Panc1 (cell line): ENCODE data around the gene TMEM239. TPM values are rescaled to one million over a fixed set of nuclear protein-coding genes. Genes with fewer than 3 reads are reported as not detected.

Experiments used
- ATAC-seq: fragments of 200-7000 bp; cut with Tn5 transposase; 2 replicates; pipeline ENCODE4 v1.9.1; 2020; ENCODE audit warnings: mild to moderate bottlenecking, moderate library complexity
- BruUV-seq: library from RNA; stranded (reverse); fragments of 400-500 nt; replicated peaks from 2 replicates; lab custom pipeline; 2021; lab: Mats Ljungman, UMichigan
- CTCF ChIA-PET: fragments of 300-600 bp; sonication (Branson Sonifier 250); formaldehyde crosslinking; loops from one replicate; lab custom pipeline; 2022; ENCODE audit warnings: antibody characterized with exemption; lab: Charles Lee
- POLR2A ChIA-PET: fragments of 300-600 bp; sonication (Branson Sonifier 250); formaldehyde crosslinking; loops from one replicate; lab custom pipeline; 2022; ENCODE audit warnings: antibody characterized with exemption; lab: Charles Lee
- DNase-seq: peaks from one replicate; pipeline ENCODE4 v3.0.0-alpha.2; 2010; ENCODE audit warnings: low read depth, low spot score
- H3K27ac ChIP-seq: 2 replicates; pipeline ENCODE4 v1.5.1; 2011; ENCODE audit warnings: mild to moderate bottlenecking, low read length, inconsistent platforms
- H3K27me3 ChIP-seq: fragments of 200-500 bp; sonication (Bioruptor generic); 2 replicates; pipeline ENCODE4 v1.6.0; 2014; ENCODE audit warnings: low read length, inconsistent platforms; ENCODE audit not compliant: control insufficient read depth, insufficient read depth
- H3K36me3 ChIP-seq: fragments of 200-500 bp; sonication (Bioruptor generic); 2 replicates; pipeline ENCODE4 v1.5.1; 2014; ENCODE audit warnings: inconsistent platforms, mild to moderate bottlenecking, low read length, moderate library complexity; ENCODE audit not compliant: control insufficient read depth, insufficient read depth
- H3K4me1 ChIP-seq: 2 replicates; pipeline ENCODE4 v1.5.1; 2011; ENCODE audit warnings: inconsistent platforms, mild to moderate bottlenecking, low read length, moderate library complexity; ENCODE audit not compliant: control insufficient read depth, insufficient read depth
- H3K4me3 ChIP-seq, 2 experiments: 2 replicates each; pipeline ENCODE4 v1.5.1; 2011 to 2012; ENCODE audit warnings: low read depth in 2 of 2, low read length in 2 of 2, mild to moderate bottlenecking in 2 of 2, inconsistent platforms in 1 of 2, moderate library complexity in 1 of 2
- H3K9me3 ChIP-seq: fragments of 200-500 bp; sonication (Bioruptor generic); 2 replicates; pipeline ENCODE4 v1.5.1; 2014; ENCODE audit warnings: low read depth, mild to moderate bottlenecking, inconsistent platforms, low read length, moderate library complexity; ENCODE audit not compliant: control insufficient read depth, insufficient read depth
- POLR2AphosphoS5 ChIP-seq: IDR thresholded peaks from 2 replicates; pipeline ENCODE4 v1.6.1; 2012; ENCODE audit warnings: mild to moderate bottlenecking, low read depth, low read length, moderate library complexity
- REST ChIP-seq, 2 experiments: IDR thresholded peaks; 2 replicates each; pipeline ENCODE4 v1.6.1; 2011 to 2012; ENCODE audit warnings: low read depth in 2 of 2, control low read depth in 1 of 2, low read length in 1 of 2, mild to moderate bottlenecking in 1 of 2, moderate library complexity in 1 of 2; ENCODE audit not compliant: insufficient read depth in 1 of 2
- SIN3A ChIP-seq: IDR thresholded peaks from 2 replicates; pipeline ENCODE4 v1.6.1; 2012; ENCODE audit warnings: low read depth, mild to moderate bottlenecking, low read length, moderate library complexity, borderline replicate concordance; ENCODE audit not compliant: insufficient read depth
- TCF7L2 ChIP-seq: IDR thresholded peaks from 2 replicates; pipeline ENCODE4 v1.6.1; 2011; ENCODE audit warnings: mild to moderate bottlenecking, low read depth, low read length, inconsistent platforms
- in situ Hi-C: cut with HindIII; loops from 2 replicates; pipeline ENCODE4 v1.10.0; 2016; ENCODE audit warnings: low sequenced_read_pairs, low pct_unique_long_range_greater_than_20kb
- intact Hi-C: fragments of 100-400 bp; cut with micrococcal nuclease; formaldehyde crosslinking; loops from one replicate; pipeline ENCODE4 v1.10.0; 2022; ENCODE audit not compliant: unreplicated experiment
- total RNA-seq: library from RNA; stranded (reverse); gene quantifications from one replicate; pipeline ENCODE4 v1.2.1, GENCODE V29; 2021; ENCODE audit not compliant: unreplicated experiment
- TF ChIP-seq, protein P1 (sequence below): fragments of 450-650 bp; IDR thresholded peaks from 2 replicates; pipeline ENCODE4 v1.5.1; 2017; ENCODE audit warnings: mild to moderate bottlenecking

Gene TMEM239
- total RNA-seq, 1 experiment from 2014 or later = not detected

DNA sequence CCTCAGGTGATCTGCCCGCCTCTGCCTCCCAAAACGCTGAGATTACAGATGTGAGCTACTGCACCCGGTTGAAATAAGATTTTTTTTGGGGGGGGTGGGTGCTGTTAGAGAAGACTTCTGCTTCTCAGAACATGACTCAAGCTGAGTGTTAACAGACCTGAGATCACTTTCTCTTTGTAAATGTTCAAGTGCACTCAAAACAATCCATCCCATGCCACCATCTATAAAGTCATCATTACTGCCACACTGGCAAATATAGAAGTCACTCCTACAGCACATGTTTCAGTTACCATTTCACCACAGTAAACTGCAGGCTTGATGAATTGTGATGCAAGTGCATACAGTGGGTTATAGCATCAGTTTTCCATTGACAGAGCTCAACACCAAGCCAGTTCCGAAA lies 33.4 kb downstream of the TMEM239 start:
- POLR2A ChIA-PET = no interaction called here
- BruUV-seq = no TSS peak
- Histone ChIP-seq H3K36me3 (no peaks in the 10 kb centered on the region), H3K27ac (no peak overlapping the region), H3K4me1 (no peaks in the 10 kb centered on the region), H3K27me3 (no peaks in the 10 kb centered on the region), H3K9me3 (no peaks in the 10 kb centered on the region), H3K4me3 (no peak overlapping the region)
- DNase-seq (no peak), ATAC-seq (no peak)
- TF ChIP-seq TCF7L2 = no peak
- TF ChIP-seq POLR2AphosphoS5 = no peak
- in situ Hi-C loops (no loop called here), intact Hi-C loops (no loop called here)
- CTCF ChIA-PET = no interaction called here

GRCh38 chr20:2851086-2851485 lies 34.9 kb downstream of the TMEM239 start:
- ATAC-seq (no peak), DNase-seq (no peak)
- intact Hi-C loops = loop anchor here (5.0 kb wide), 1 partner anchor 164 kb away; no protein-coding TSS in a partner anchor
- CTCF ChIA-PET = interaction anchor here (0.6 kb wide), 1 partner anchor 338 kb away, joined by 3 read pairs; no protein-coding TSS in a partner anchor
- H3K9me3 ChIP-seq = no peaks in the 10 kb centered on the region
- in situ Hi-C loops = no loop called here
- POLR2A ChIA-PET = interaction anchor here (0.6 kb wide), 1 partner anchor 50 kb away, joined by 7 read pairs; no protein-coding TSS in a partner anchor
- no peaks in the 10 kb centered on the region for H3K36me3 ChIP-seq
- H3K27ac ChIP-seq = no peak overlapping the region
- no peak overlapping the region for H3K4me3 ChIP-seq
- TF ChIP-seq TCF7L2 (no peak), SIN3A (no peak), POLR2AphosphoS5 (no peak), REST (IDR thresholded peaks at IDR 0.05; ENCODE audit: insufficient read depth in 1 of 2, low read depth in 2 of 2, low read length in 1 of 2) (no peak)
- TF ChIP-seq, protein P1, sequence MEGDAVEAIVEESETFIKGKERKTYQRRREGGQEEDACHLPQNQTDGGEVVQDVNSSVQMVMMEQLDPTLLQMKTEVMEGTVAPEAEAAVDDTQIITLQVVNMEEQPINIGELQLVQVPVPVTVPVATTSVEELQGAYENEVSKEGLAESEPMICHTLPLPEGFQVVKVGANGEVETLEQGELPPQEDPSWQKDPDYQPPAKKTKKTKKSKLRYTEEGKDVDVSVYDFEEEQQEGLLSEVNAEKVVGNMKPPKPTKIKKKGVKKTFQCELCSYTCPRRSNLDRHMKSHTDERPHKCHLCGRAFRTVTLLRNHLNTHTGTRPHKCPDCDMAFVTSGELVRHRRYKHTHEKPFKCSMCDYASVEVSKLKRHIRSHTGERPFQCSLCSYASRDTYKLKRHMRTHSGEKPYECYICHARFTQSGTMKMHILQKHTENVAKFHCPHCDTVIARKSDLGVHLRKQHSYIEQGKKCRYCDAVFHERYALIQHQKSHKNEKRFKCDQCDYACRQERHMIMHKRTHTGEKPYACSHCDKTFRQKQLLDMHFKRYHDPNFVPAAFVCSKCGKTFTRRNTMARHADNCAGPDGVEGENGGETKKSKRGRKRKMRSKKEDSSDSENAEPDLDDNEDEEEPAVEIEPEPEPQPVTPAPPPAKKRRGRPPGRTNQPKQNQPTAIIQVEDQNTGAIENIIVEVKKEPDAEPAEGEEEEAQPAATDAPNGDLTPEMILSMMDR = no peak
- H3K27me3 ChIP-seq = no peaks in the 10 kb centered on the region
- no peaks in the 10 kb centered on the region for H3K4me1 ChIP-seq
- BruUV-seq = no TSS peak

DNA sequence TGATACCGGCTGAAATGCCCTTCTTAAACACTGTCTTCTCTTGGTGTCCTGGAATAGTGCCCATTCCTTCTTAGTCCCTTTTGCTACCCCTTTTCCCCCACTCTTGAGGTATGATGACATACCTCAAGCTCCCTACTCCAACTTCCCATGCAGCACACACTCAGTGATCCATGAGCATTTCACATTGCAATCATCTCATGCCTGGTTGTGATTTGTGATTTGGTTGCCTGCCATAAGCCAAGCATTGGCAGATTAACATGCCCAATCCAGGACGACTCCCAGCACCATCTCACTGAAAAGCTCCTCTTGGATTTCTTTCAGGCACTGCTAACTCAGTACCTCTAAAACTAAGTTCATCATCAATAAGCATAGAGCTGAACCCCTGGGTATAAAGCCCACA lies 42.4 kb downstream of the TMEM239 start:
- ATAC-seq = no peak
- Histone ChIP-seq H3K27ac (no peak overlapping the region), H3K9me3 (no peaks in the 10 kb centered on the region), H3K36me3 (no peaks in the 10 kb centered on the region), H3K27me3 (no peaks in the 10 kb centered on the region), H3K4me1 (no peaks in the 10 kb centered on the region), H3K4me3 (no peak overlapping the region)
- TF ChIP-seq SIN3A (no peak), REST (IDR thresholded peaks at IDR 0.05; ENCODE audit: insufficient read depth in 1 of 2, low read depth in 2 of 2, low read length in 1 of 2) (no peak), TCF7L2 (no peak), POLR2AphosphoS5 (no peak)
- TF ChIP-seq, protein P1 = no peak
- intact Hi-C loops (no loop called here), in situ Hi-C loops (no loop called here)
- no TSS peak for BruUV-seq
- ChIA-PET POLR2A (no interaction called here), CTCF (no interaction called here)
- DNase-seq = no peak
